HG02884 (cell line): ENCODE results near the gene SYTL1.
"Not testable (repeated sequence)": the region's sequence is repeated elsewhere in the genome, so short reads cannot be mapped to it uniquely, and the experiment has no call there.

Experiments
- ATAC-seq: cut with Tn5 transposase; IDR thresholded peaks from one replicate; pipeline ENCODE4 v1.9.1; 2021; ENCODE audit warnings: mild to moderate bottlenecking, moderate library complexity; ENCODE audit not compliant: unreplicated experiment

The SYTL1 gene

DNA sequence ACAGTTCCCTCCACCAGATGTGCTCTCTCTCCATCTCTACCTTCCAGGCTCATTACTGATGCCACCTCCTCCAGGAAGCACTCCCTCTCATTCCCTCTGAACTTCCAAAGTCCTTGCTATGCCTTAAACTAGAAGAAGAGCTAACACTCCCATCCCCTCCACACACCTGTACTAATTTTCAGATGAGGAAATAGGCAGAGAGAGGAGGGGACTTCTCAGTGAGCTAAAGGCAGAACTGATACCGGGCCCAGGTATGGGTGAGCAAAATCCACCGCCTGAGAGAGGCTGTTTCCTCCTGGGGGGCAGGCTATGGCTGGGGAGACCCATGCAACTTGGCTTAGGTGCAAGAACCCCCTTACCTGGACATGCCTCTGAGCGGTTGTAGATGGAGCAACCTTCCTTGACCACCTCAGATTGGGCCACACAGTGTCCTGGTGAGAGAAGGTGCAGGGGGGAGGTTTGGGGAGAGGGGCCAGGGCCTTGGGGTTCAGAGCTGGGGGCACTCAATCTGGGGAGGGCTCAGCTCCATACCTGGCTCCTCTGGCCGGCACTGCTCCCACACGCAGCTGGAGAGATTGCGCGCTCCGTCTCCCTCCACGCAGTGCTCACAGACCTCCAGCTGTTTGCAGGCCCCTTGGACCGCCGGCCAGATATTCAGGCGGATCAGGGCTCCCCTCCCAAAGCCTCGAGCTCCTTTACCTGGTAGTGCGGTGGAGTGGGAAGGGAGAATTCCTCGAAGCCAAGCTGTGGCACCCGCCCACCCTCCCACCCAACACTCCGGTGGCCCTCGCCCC, 40.3 kb downstream of the SYTL1 start:
- ATAC-seq = no peak

DNA sequence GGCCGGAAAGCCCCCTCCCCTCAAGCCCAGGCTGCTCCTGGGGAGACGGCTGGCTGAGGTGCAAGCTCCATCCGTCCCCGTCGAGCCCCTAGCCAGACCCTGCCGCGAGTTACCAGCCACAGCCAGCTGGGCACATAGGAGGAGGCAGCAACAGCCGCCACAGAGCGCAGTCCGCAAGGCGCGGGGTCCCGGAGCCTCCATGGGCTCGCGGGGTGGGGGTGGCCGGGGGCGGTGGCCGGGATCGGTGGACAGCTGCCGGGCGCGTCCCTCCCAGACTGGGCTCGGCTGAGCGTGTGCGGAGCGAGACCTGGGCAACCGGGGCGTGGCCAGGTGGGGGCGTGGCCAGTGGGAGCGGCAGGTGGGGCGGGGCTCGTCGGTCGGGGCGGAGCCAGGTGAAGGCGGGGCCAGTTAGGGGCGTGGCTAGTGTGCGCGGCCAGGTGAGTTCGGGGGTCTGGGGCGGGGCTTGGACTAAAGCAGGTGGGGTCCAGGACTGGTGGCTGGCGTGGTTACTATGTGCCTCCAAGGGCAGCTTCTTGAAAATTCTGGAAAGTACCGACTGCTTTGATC, 41.3 kb downstream of the SYTL1 start, which contains the start of gene CD164L2:
Gene CD164L2, minus strand, starts transcription at position 295 of the 567 bp plus-strand sequence. Its CDS starts 94 bp downstream, at position 201.
- ATAC-seq = no peak

DNA sequence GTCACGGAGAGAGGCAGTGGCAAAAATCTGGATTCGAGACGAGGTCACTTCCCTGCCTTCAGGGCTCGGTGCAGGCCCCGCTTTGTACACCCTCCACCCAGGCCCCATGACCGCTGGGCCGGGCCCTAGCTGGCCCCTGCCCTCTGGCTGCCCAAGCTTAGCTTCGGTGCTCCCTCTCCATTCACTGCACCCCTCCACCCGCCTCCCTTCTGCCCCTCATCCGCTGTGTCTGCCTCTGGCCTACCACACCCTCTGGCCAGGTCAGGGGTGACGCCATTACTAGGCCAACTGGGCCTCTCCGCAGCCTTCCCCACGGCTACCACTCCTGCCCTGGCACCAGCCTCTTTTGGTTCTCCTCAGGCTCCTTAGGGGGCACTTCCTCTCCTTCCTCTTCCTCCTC, 41.8 kb downstream of the SYTL1 start:
- no peak for ATAC-seq

DNA sequence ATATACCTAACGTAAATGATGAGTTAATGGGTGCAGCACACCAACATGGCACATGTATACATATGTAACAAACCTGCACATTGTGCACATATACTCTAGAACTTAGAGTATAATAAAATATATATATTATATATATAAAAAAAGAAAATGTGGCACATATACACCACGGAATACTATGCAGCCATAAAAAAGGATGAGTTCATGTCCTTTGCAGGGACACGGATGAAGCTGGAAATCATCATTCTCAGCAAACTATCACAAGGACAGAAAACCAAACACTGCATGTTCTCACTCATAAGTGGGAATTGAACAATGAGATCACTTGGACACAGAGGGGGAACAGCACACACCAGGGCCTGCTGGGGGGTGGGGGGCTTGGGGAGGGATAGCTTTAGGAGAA, 43.0 kb downstream of the SYTL1 start:
- not testable (repeated sequence) for ATAC-seq

DNA sequence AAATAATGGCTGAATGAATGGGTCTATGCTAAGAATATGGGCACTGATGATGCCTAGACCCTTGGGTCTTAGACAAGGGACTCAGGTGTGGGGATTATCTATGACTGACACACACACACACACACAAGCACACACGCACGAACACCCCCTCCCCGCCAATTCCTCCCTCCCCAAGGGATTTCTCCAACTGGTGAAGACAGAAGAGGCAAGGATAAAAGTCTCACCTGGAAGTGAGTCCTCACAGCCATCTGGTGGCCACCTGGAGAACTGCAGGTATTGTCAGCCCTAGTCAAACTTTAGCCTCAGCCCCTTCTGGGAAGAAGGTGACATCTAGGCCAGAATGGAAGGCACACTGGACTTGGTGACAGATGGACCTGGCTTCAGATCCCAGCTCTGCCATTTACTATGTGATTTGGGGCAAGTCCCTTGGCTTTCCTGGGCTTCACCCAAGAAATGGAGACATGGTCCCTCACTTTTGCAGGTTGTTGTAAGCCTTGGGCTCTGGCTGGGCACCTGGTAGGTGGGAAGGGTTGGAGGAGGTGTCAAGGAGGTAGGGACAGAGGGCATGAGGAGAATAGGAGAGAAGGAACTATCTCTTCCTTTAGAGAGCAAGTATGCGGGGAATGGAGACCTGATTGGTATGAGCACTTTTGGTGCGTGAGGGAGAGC, 46.6 kb downstream of the SYTL1 start:
- ATAC-seq = no peak

DNA sequence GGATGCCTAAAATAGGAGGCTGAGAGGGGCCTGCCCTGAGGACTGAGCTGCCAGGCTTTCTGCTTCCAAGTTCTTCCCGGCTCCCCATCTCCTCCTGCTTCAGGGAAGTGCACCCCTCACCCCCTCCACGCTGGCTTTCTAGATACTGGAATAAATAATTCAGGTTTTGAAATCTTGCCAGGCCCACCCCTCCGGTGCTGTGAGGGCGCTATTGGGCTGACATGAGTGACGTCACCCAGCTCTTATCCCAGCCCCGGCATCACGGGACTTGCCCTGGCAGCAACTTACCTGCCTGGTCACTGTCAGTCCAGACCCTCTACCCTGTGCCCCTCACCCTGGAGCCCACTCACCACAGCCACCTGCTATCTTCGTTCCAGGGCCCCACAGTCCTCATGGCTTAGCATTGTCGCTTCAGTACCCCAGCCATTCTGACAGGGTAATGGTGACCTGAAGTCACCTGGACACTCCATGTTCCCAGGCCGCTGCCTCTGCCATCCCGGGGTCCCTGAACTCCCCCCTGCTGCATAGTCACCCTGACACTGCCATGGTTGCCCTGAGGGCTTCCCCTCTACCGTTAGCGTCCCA, 49.8 kb downstream of the SYTL1 start:
- ATAC-seq = no peak

DNA sequence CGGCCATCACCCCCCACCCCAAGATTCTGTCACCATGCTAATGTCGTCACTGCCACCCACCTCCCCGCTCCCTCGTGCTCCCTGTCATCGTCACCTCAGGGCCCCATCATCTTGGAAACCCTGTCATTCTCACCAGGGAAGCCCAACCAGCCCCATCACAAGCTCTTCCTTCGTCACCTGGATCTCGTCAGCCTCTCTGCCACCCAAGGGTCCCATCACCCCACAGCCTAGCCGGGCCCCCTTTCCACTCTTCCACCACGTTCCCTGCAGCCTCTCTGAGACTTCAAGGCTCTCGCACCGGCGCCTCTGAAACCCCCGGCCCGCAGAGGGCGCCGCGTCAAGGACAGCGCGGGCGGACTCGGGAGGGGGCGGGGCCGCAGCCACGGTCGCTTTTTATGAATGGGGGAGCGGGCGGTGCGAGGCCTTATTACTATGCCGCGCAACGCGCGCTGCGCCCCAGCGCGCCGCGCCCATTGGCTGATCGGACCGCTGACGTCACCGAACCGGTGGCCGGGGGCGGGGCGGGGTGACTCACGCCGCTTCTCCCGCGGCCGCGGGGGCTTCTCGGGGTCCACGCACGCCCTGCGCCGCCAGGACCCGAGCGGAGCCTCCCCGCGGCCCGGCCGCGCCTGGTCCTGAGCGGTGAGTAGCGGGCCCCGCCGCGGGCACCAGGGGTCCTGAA, 50.4 kb downstream of the SYTL1 start, which contains the start of gene GPR3:
Gene GPR3, plus strand, starts transcription at position 527 of the 682 bp plus-strand sequence. CDS start 1,177 bp downstream, outside the sequence.
- ATAC-seq = peak; percentile 67

DNA sequence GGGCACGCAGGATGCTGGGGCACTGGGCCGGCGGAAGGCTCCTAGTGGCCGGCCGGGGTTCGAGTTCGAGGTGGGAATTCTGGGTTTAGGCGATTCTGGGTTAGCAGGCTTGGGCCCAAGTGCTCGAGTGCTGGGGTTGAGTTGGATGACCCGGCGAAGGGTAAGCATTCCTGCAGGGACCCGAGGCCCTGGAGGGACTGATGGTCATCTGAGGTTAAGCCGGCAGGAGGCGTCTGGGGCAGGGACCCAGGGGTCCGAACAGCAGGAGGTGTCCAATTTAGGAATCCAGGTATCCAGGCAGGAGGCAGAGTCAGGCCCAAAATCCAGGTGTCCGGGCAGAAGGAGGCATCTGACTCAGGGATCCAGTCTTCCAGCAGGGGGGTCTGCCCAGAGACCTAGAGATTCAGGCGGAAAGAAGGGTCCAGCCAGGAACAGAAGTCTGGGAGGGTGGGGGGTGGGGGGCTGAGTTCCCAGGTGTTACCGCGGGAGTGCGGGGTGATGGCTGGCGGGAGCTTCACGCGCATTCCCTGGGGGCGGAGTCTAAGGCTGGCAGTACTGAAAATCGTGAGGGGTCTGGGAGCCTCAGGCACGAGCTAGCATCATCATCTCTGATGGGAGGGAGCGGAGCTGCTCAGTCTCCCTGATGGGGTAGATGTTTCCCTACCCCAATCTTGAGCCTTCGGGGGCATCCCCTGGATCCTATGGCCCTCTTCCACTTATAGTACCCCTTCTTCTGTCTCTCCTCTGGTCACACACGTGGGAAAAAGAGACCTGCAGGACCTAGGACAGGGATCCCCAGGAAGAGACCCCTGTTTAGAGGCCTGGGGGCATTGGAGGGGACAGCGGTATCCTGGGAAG, 51.2 kb downstream of the SYTL1 start:
- ATAC-seq = peak; percentile 12

DNA sequence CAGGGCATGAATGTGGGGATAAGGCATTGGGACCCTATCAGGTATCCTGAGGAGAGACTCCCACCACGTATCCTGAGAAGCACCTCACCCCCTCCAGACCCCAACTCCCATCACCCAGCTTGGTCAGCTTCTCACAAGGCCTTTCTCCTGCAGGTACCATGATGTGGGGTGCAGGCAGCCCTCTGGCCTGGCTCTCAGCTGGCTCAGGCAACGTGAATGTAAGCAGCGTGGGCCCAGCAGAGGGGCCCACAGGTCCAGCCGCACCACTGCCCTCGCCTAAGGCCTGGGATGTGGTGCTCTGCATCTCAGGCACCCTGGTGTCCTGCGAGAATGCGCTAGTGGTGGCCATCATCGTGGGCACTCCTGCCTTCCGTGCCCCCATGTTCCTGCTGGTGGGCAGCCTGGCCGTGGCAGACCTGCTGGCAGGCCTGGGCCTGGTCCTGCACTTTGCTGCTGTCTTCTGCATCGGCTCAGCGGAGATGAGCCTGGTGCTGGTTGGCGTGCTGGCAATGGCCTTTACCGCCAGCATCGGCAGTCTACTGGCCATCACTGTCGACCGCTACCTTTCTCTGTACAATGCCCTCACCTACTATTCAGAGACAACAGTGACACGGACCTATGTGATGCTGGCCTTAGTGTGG, 51.9 kb downstream of the SYTL1 start:
- ATAC-seq = no peak

DNA sequence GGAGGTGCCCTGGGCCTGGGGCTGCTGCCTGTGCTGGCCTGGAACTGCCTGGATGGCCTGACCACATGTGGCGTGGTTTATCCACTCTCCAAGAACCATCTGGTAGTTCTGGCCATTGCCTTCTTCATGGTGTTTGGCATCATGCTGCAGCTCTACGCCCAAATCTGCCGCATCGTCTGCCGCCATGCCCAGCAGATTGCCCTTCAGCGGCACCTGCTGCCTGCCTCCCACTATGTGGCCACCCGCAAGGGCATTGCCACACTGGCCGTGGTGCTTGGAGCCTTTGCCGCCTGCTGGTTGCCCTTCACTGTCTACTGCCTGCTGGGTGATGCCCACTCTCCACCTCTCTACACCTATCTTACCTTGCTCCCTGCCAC, 52.4 kb downstream of the SYTL1 start:
- ATAC-seq = no peak

DNA sequence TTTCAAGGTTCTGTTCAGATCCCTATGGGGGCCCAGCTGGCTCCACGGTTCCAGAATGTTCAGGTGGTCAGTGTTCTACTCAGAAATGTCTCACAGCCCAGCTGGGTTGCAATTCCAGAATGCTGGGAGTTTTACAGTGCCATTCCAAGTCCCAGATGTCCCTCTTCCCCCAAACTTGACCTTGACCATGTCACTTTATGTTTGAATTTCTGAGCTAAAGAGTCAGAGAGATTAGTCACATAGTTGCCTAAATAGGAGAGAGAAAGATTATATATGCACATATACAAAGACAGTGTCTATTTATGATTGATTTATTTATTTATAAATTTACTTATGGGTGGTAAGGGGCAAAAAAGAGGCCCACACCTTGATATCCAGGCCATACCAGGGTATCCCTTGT, 53.1 kb downstream of the SYTL1 start:
- no peak for ATAC-seq

DNA sequence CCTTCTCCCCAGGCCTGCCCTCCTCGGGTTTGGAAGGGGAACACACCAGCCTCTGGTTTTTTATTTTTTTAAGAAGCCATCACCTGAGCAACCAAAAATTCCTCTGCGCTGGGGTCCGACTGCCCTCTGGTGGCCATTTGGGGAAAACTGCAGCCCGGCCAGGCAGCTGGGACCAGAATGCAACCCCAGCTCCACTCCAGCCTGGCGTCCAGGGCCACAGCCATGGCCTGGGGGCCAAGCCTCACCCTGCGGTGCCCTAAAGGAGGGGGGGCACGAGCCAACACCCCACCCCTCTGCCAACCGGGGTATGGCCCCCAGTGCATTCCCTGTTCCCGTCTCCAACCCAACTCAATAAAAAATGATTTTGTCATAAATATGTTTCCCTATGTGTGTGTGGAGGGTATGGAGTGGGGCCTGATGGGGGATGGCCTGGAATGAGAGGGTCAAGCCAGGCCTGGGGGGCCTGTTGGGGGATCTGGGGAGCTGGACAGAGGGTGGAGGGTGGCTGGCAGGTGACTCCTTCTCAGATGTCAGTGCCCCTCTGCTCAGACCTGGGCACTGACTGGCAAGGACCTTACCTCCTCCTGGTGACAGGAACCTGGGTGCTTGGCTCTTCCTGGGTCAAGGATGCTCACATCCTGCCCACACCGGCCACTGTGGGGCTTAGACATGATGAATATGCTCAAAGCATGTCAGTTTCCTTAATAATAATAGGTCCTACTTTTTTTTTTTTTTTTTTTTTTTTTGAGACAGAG, 53.8 kb downstream of the SYTL1 start:
- ATAC-seq = no peak

DNA sequence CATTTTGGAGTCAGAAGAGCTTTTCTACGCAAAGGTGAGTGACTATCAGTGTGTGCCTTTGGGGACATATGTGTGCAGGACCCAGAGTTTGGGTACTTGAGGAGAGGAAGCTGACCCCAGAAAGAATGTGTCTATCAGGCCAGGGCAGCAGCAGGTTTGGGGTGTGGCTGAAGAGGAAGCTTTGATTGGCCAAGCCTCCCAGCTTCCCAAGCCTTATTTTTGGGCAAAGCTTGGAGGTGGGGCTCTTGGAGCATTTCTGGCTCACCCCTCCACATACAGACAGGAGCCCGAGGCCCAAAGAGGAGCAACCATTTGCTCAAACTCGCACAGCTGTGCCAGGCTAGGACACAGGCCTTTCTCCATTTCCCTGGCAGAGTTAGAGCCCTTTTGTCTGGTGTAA, 55.3 kb downstream of the SYTL1 start:
- no peak for ATAC-seq

DNA sequence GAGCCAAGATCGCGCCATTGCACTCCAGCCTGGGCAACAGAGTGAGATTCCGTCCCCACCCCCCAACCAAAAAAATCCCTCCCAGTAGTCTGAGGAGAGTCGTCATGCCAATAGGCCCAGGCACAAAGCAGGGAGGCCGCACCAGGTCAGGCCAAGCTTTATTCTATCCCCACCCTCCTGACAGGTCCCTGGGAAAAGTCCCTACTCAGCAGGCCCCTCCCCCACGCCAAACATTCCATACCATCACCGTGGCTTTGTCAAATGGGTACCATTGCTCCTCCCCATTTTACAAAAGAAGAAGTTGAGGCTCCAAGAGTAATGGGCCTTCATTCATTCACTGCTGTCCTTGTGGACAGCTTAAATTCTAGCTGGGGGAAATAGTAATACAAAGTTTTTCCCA, 55.9 kb downstream of the SYTL1 start:
- ATAC-seq = no peak

DNA sequence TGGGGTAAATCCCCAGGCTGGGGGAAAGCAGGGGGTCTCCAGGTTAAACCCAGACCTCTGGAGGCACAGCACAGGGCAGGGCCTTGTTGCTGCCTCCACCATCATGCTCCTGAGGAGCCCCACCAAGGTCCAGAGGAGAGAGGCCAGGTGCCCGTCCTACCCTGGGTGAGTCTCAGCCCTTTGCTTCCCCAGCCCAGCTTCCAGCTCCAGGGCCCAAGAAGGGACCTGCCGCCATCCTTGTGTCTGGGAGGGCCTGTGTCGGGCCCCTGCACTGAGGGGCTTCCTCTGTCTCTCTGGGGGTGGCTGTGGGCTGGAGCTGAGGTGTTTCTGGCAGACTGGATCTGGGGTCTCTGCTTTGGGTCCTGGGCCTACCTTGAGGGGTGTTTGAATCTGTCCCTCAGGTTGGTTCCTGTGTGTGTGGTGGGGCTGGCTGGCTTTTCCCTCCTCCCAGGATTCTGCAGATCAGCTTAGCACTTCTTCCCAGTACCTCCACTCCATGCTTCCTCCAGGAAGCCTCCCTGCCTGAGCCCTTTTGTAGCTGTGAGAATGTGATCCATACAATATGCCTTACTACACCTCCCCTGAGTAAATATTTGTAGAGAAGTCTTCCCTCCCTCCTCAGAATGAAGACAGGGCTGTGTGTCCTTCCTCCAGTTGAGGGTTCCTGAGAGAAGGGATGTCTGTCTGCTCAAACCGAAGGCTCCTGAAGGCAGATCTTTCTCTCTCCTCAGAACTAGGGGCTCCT, 56.8 kb downstream of the SYTL1 start:
- ATAC-seq = no peak

DNA sequence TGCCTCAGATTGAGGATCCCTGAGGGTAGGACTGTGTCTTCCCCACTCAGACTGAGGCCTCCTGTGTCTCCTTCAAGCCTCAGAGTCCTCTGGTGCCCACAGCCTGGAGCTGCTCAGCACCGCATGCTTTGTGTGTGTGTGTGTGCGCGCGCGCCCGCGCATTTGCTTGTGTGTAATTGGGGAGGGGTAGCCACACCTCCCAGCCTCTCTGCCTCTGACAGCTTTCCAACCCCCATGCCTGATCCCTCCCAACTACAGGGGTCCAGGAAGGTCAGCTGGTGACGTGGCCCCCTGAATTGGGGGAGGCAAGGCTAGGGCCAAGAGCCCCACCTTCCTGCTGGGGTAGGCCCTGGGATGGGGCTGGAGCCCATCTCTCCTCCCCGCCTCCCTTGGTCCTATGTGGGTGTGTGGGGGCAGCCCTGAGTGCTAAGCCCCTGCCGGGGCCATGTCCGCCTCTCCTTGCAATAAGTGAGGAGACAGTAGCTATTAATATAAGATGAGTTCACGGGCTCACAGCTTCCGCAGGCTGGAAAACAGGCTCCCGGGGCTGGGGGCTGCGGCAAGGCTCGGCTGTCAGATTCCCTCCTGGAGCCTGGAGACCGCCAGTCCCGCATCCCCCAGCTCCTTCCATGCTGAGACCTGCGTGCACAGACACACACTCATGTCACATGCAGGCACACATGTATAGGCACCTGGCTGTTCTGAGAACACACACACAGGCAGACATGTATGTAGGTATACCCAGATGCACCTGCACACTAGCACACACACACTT, 57.6 kb downstream of the SYTL1 start:
- ATAC-seq = no peak
